MCF 10A (cell line): ENCODE results near the gene WNK1. TPM values are rescaled to one million over a fixed set of nuclear protein-coding genes. Genes with fewer than 3 reads are reported as not detected.

Experiments used
- BruUV-seq: library from RNA; stranded (reverse); fragments of 400-500 nt; replicated peaks from 2 replicates; lab custom pipeline; 2021; lab: Mats Ljungman, UMichigan
- CTCF ChIA-PET: fragments of 300-600 bp; sonication (Branson Sonifier 250); formaldehyde crosslinking; extraction: SDS; loops from one replicate; lab custom pipeline; 2021; ENCODE audit warnings: antibody characterized with exemption, inconsistent platforms; lab: Yijun Ruan, JAX
- POLR2A ChIA-PET: fragments of 300-600, 350-650 bp; sonication (Branson Sonifier 250); formaldehyde crosslinking; extraction: SDS; loops from one replicate; lab custom pipeline; 2020; ENCODE audit warnings: antibody characterized with exemption, inconsistent platforms; lab: Yijun Ruan, JAX
- DNase-seq: peaks from one replicate; pipeline ENCODE4 v3.0.0-alpha.2; 2018; ENCODE audit not compliant: unreplicated experiment
- H3K27ac Mint-ChIP-seq: one replicate; pipeline ENCODE4 v1.8.0; 2022; ENCODE audit warnings: mild to moderate bottlenecking, low read depth, mixed read lengths; ENCODE audit not compliant: unreplicated experiment
- H3K27me3 Mint-ChIP-seq: one replicate; pipeline ENCODE4 v1.8.0; 2022; ENCODE audit warnings: mixed read lengths; ENCODE audit not compliant: insufficient read depth, unreplicated experiment
- H3K36me3 Mint-ChIP-seq: one replicate; pipeline ENCODE4 v1.8.0; 2022; ENCODE audit warnings: mild to moderate bottlenecking, moderate library complexity, mixed read lengths; ENCODE audit not compliant: insufficient read depth, unreplicated experiment
- H3K4me1 Mint-ChIP-seq: one replicate; pipeline ENCODE4 v1.8.0; 2022; ENCODE audit warnings: mixed read lengths; ENCODE audit not compliant: insufficient read depth, unreplicated experiment
- H3K4me3 Mint-ChIP-seq: one replicate; pipeline ENCODE4 v1.8.0; 2022; ENCODE audit warnings: mild to moderate bottlenecking, moderate library complexity, mixed read lengths; ENCODE audit not compliant: unreplicated experiment
- H3K9me3 Mint-ChIP-seq: one replicate; pipeline ENCODE4 v1.8.0; 2022; ENCODE audit warnings: mixed read lengths; ENCODE audit not compliant: unreplicated experiment
- CTCF ChIP-seq: fragments of 200-600 bp; IDR thresholded peaks from one replicate; pipeline ENCODE4 v1.8.0; 2022; ENCODE audit warnings: antibody characterized with exemption, mild to moderate bottlenecking; ENCODE audit not compliant: unreplicated experiment
- intact Hi-C: fragments of 100-400 bp; cut with micrococcal nuclease; formaldehyde crosslinking; loops from 2 replicates; pipeline ENCODE4 v1.14.1; 2022
- total RNA-seq: library from RNA; stranded (reverse); gene quantifications from 2 replicates; pipeline ENCODE4 v1.2.3, GENCODE V29; 2022

Gene WNK1
- total RNA-seq, 1 experiment from 2014 or later = 139 TPM

- DNase-seq = no peak
- POLR2A ChIA-PET = no interaction called here
- Mint-ChIP-seq H3K27me3 (no peaks in the 10 kb centered on the region), H3K4me1 (no peaks in the 10 kb centered on the region), H3K27ac (no peak overlapping the region), H3K4me3 (no peak overlapping the region), H3K9me3 (no peaks in the 10 kb centered on the region), H3K36me3 (peaks cover 92% of the 10 kb centered on the region)
- CTCF ChIA-PET = interaction anchor here (0.6 kb wide), 1 partner anchor 68 kb away, joined by 4 read pairs; no protein-coding TSS in a partner anchor
- BruUV-seq = no TSS peak
- intact Hi-C loops = no loop called here
- TF ChIP-seq CTCF = no peak
These were observed 150.2 kb downstream of the WNK1 start for GRCh38 chr12:902581-902980.

GRCh38 chr12:903055-903454 is 150.7 kb downstream of the WNK1 start:
- DNase-seq = no peak
- Mint-ChIP-seq H3K4me1 (no peaks in the 10 kb centered on the region), H3K4me3 (no peak overlapping the region), H3K36me3 (peaks cover 92% of the 10 kb centered on the region), H3K9me3 (no peaks in the 10 kb centered on the region), H3K27ac (no peak overlapping the region), H3K27me3 (no peaks in the 10 kb centered on the region)
- ChIA-PET CTCF (interaction anchor here (0.6 to 1.0 kb wide), 5 partner anchors 55 to 681 kb away, joined by 3 to 4 read pairs (median 4); no protein-coding TSS in a partner anchor), POLR2A (interaction anchor here (0.6 kb wide), 1 partner anchor 41 kb away, joined by 4 read pairs; no protein-coding TSS in a partner anchor)
- no TSS peak for BruUV-seq
- TF ChIP-seq CTCF = no peak
- intact Hi-C loops = no loop called here

- no peak for DNase-seq
- intact Hi-C loops = no loop called here
- BruUV-seq = no TSS peak
These were observed 151.6 kb downstream of the WNK1 start for GRCh38 chr12:904010-904414.

More at GRCh38 chr12:904010-904414, 151.6 kb downstream of the WNK1 start:
- POLR2A ChIA-PET = no interaction called here
- Mint-ChIP-seq H3K4me1 (no peaks in the 10 kb centered on the region), H3K27ac (no peak overlapping the region), H3K4me3 (no peak overlapping the region), H3K9me3 (no peaks in the 10 kb centered on the region), H3K36me3 (peaks cover 93% of the 10 kb centered on the region), H3K27me3 (no peaks in the 10 kb centered on the region)
- no peak for TF ChIP-seq CTCF
- CTCF ChIA-PET = interaction anchor here (0.7 to 1.0 kb wide), 2 partner anchors 88 to 89 kb away, joined by 3 to 4 read pairs; no protein-coding TSS in a partner anchor
